Peyer's patch (tissue), 4 donors: Measurements from ENCODE around the gene PPA1. TPM values are rescaled to one million over a fixed set of nuclear protein-coding genes. Genes with fewer than 3 reads are reported as not detected.

Source experiments
- DNase-seq, 3 donors: peaks; one replicate each; pipeline ENCODE4 v3.0.0-alpha.2; 2017 to 2019
- H3K27ac ChIP-seq, 4 donors: fragments of 200-600 bp; sonication (generic); one replicate each; pipeline ENCODE4 v1.5.1; 2016 to 2019
- H3K27me3 ChIP-seq, 2 donors: fragments of 200-600 bp; sonication (generic); one replicate each; pipeline ENCODE4 v1.5.1; 2019
- H3K36me3 ChIP-seq, 3 donors: fragments of 200-600 bp; sonication (generic); one replicate each; pipeline ENCODE4 v1.5.1; 2016 to 2019
- H3K4me1 ChIP-seq, 4 donors: fragments of 200-600 bp; sonication (generic); one replicate each; pipeline ENCODE4 v1.5.1; 2016 to 2019
- H3K4me3 ChIP-seq, 4 donors: fragments of 200-600 bp; sonication (generic); 1 replicate in 3 of 4; 2 replicates in 1 of 4; pipeline ENCODE4 v1.5.1; 2016 to 2019; ENCODE audit warnings: mild to moderate bottlenecking in 1 of 4
- H3K9me3 ChIP-seq, 4 donors: fragments of 200-600 bp; sonication (generic); one replicate each; pipeline ENCODE4 v1.5.1; 2016 to 2019; ENCODE audit warnings: mild to moderate bottlenecking in 1 of 4
- CTCF ChIP-seq, 6 experiments: fragments of 450-650 bp in 4 of 6; fragments of 200-600 bp in 2 of 6; sonication (generic) in 1 of 6; IDR thresholded peaks; one replicate each; pipeline ENCODE4 v1.5.1; 2017 to 2019; ENCODE audit warnings: antibody characterized with exemption in 6 of 6, mild to moderate bottlenecking in 3 of 6, moderate library complexity in 1 of 6
- POLR2A ChIP-seq, 2 donors: fragments of 450-650 bp; IDR thresholded peaks; one replicate each; pipeline ENCODE4 v1.5.1; 2017; ENCODE audit warnings: antibody characterized with exemption in 2 of 2, mild to moderate bottlenecking in 2 of 2, moderate library complexity in 2 of 2
- total RNA-seq, 4 donors: library from RNA; depleted of rRNA; stranded (reverse); fragments of >200 nt; gene quantifications; one replicate each; pipeline ENCODE4 v1.1.0, GENCODE V29; 2016

The PPA1 gene
- total RNA-seq, 4 donors from 2014 or later: 67.7 to 199 (median 110) TPM

DNA sequence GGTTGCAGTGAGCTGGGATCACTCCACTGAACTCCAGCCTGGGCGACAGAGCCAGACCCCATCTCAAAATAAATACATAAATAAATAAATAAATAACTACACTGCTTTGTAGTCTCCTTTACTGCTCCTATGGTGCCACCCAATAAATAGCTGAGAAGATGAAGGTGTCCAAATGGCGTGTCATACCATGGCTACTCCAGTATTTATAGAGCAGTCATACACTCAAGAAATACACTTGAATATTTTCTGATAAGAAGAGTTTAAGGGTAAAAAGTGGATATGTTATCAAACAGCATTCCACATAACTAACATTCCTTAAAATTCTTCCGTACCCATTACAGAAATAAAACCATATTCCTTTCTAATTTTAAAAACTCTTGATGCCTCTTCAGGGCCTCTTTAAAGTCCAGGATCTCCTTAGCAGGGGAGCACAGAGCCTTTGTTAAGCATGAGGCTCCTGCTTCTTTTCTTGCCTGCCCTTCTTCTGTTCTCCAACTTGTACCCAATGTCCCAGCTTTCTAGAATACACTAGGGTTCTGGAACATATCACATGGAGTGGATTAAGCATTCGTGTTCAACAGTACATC, 55.0 kb downstream of the PPA1 start:
- Histone ChIP-seq H3K27me3 (no peaks in the 10 kb centered on the region), H3K4me1 (peaks cover 0 to 6% (median 3%) of the 10 kb centered on the region in 4 donors), H3K27ac (no peak overlapping the region), H3K9me3 (no peaks in the 10 kb centered on the region), H3K4me3 (no peak overlapping the region), H3K36me3 (no peaks in the 10 kb centered on the region)
- TF ChIP-seq POLR2A (IDR thresholded peaks at IDR 0.05) (no peak), CTCF (IDR thresholded peaks at IDR 0.05) (no peak)
- no peak for DNase-seq

GRCh38 chr10:70176441-70176840, 56.8 kb downstream of the PPA1 start:
- H3K36me3 ChIP-seq: no peaks in the 10 kb centered on the region
- no peak overlapping the region for H3K27ac ChIP-seq
- H3K9me3 ChIP-seq: no peaks in the 10 kb centered on the region
- TF ChIP-seq CTCF (IDR thresholded peaks at IDR 0.05) (no peak), POLR2A (IDR thresholded peaks at IDR 0.05) (no peak)
- H3K27me3 ChIP-seq: no peaks in the 10 kb centered on the region
- no peak for DNase-seq
- H3K4me3 ChIP-seq: no peak overlapping the region
- H3K4me1 ChIP-seq: peaks cover 0 to 6% (median 3%) of the 10 kb centered on the region in 4 donors

GRCh38 chr10:70175516-70175915, 57.7 kb downstream of the PPA1 start:
- Histone ChIP-seq H3K27ac (no peak overlapping the region), H3K9me3 (no peaks in the 10 kb centered on the region), H3K27me3 (no peaks in the 10 kb centered on the region), H3K4me1 (peaks cover 0 to 9% (median 3%) of the 10 kb centered on the region in 4 donors), H3K4me3 (no peak overlapping the region), H3K36me3 (no peaks in the 10 kb centered on the region)
- TF ChIP-seq CTCF (IDR thresholded peaks at IDR 0.05) (no peak), POLR2A (IDR thresholded peaks at IDR 0.05) (no peak)
- DNase-seq: no peak

GRCh38 chr10:70174058-70174741, 59.0 kb downstream of the PPA1 start:
- no peaks in the 10 kb centered on the region for H3K27me3 ChIP-seq
- H3K27ac ChIP-seq: peak overlapping the region; percentile 30 to 57 (median 34)
- H3K4me3 ChIP-seq: no peak overlapping the region
- DNase-seq: peak in 2 of 3 donors; percentile 31 to 58
- no peaks in the 10 kb centered on the region for H3K9me3 ChIP-seq
- peaks cover 0 to 11% (median 5%) of the 10 kb centered on the region in 4 donors for H3K4me1 ChIP-seq
- no peaks in the 10 kb centered on the region for H3K36me3 ChIP-seq
- TF ChIP-seq POLR2A (IDR thresholded peaks at IDR 0.05) (no peak), CTCF (IDR thresholded peaks at IDR 0.05) (no peak)

GRCh38 chr10:70169649-70170364, 63.4 kb downstream of the PPA1 start:
- H3K27me3 ChIP-seq: no peaks in the 10 kb centered on the region
- H3K4me1 ChIP-seq: peaks cover 3 to 23% (median 6%) of the 10 kb centered on the region in 4 donors
- TF ChIP-seq CTCF (IDR thresholded peaks at IDR 0.05): no peak
- TF ChIP-seq POLR2A (IDR thresholded peaks at IDR 0.05): no peak
- H3K4me3 ChIP-seq: peak overlapping the region; percentile 61 to 85 (median 76)
- H3K36me3 ChIP-seq: peaks cover 0 to 10% (median 0%) of the 10 kb centered on the region in 3 donors
- peak overlapping the region; percentile 87 to 94 (median 90) for H3K27ac ChIP-seq
- no peak for DNase-seq
- H3K9me3 ChIP-seq: no peaks in the 10 kb centered on the region
